Body of pancreas (tissue), 4 donors: ENCODE data around the gene GTPBP1.

Experiments
- POLR2A ChIP-seq, 3 donors: fragments of 450-650 bp; IDR thresholded peaks; one replicate each; pipeline ENCODE4 v1.6.1; 2016; ENCODE audit warnings: antibody characterized with exemption in 3 of 3, mild to moderate bottlenecking in 2 of 3
- TF ChIP-seq, protein P1 (sequence below), 7 experiments: fragments of 450-650 bp in 4 of 7; fragments of 200-600 bp in 3 of 7; sonication (generic) in 3 of 7; IDR thresholded peaks; one replicate each; pipeline ENCODE4 v1.5.1; 2016 to 2019; ENCODE audit warnings: antibody characterized with exemption in 7 of 7

DNA sequence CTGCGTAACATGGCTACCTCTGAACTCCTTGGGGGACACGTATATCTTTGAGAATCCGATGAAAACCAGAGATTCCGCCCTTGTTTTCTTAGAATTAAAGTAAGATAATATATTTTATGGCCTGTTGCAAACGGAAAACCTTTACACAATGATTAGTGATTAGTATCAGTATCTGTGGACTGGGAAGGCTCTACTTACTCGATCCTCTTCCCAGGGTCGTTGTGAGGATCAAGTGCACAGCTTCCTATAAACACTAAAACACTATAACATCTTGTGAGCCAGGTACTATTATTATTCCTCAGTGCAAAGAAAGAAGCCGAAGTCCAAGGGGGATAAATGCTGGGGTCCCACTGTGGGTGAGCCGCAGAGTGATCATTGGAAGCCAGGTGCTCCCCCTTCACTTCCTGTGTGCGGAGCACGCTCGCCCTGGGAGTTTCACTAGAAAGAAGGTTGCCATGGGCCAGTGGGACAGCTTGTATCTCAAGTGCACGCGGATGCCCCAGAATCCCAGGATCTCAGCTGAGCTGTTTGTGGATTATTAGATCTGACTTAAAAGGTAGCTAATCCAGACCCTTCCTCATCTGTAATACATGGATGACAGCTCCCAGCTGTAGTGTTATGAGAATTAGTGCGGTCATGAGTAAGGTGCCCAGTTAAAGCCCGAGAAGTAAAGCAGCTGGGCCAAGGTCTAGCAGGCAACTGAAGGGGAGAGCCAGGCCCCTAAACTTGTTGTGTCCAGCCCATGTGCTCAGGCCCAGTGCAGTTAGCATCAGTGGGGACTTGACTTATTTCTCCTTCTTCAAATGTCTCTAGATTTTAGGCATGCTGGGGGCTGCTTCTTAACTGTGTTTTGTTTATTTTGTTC lies 48.5 kb upstream of the GTPBP1 start:
- TF ChIP-seq, protein P1, sequence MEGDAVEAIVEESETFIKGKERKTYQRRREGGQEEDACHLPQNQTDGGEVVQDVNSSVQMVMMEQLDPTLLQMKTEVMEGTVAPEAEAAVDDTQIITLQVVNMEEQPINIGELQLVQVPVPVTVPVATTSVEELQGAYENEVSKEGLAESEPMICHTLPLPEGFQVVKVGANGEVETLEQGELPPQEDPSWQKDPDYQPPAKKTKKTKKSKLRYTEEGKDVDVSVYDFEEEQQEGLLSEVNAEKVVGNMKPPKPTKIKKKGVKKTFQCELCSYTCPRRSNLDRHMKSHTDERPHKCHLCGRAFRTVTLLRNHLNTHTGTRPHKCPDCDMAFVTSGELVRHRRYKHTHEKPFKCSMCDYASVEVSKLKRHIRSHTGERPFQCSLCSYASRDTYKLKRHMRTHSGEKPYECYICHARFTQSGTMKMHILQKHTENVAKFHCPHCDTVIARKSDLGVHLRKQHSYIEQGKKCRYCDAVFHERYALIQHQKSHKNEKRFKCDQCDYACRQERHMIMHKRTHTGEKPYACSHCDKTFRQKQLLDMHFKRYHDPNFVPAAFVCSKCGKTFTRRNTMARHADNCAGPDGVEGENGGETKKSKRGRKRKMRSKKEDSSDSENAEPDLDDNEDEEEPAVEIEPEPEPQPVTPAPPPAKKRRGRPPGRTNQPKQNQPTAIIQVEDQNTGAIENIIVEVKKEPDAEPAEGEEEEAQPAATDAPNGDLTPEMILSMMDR (IDR thresholded peaks at IDR 0.05): no peak
- TF ChIP-seq POLR2A (IDR thresholded peaks at IDR 0.05): no peak
